Fibroblast of villous mesenchyme (primary cell): ENCODE results near the gene PIM1. TPM values are rescaled to one million over a fixed set of nuclear protein-coding genes. Genes with fewer than 3 reads are reported as not detected.

Source experiments
- DNase-seq: peaks from one replicate; pipeline ENCODE4 v3.0.0-alpha.2; 2010; ENCODE audit warnings: low read depth
- H3K4me3 ChIP-seq: 2 replicates; pipeline ENCODE4 v1.5.1; 2011; ENCODE audit warnings: low read depth, mild to moderate bottlenecking, low read length
- CTCF ChIP-seq: IDR thresholded peaks from 2 replicates; pipeline ENCODE4 v1.5.1; 2012; ENCODE audit warnings: low read depth, mild to moderate bottlenecking, low read length; ENCODE audit not compliant: insufficient read depth
- total RNA-seq: library from RNA; depleted of rRNA; stranded (reverse); fragments of >200 nt; gene quantifications from 2 replicates; pipeline ENCODE4 v1.2.3, GENCODE V29; 2012

Gene PIM1
- total RNA-seq, 1 donor, result 22.9 TPM

GRCh38 chr6:37145443-37145842 lies 24.5 kb upstream of the PIM1 start:
- DNase-seq, result no peak
- TF ChIP-seq CTCF, result no peak
- no peak overlapping the region for H3K4me3 ChIP-seq

GRCh38 chr6:37146735-37147157 lies 23.2 kb upstream of the PIM1 start:
- DNase-seq, result no peak
- TF ChIP-seq CTCF, result no peak
- no peak overlapping the region for H3K4me3 ChIP-seq

- H3K4me3 ChIP-seq, result no peak overlapping the region
- TF ChIP-seq CTCF, result no peak
- DNase-seq, result no peak
Observed at GRCh38 chr6:37149745-37150144, 20.2 kb upstream of the PIM1 start.

GRCh38 chr6:37150314-37150713 lies 19.6 kb upstream of the PIM1 start:
- no peak for DNase-seq
- no peak for TF ChIP-seq CTCF

GRCh38 chr6:37155394-37156312 lies 14.3 kb upstream of the PIM1 start:
- TF ChIP-seq CTCF, result no peak
- no peak overlapping the region for H3K4me3 ChIP-seq
- no peak for DNase-seq

More at GRCh38 chr6:37150314-37150713, 19.6 kb upstream of the PIM1 start:
- no peak overlapping the region for H3K4me3 ChIP-seq

- no peak for DNase-seq
- no peak overlapping the region for H3K4me3 ChIP-seq
- TF ChIP-seq CTCF, result no peak
Observed at GRCh38 chr6:37158508-37158907, 11.4 kb upstream of the PIM1 start.
